ENCODE data around the gene AMH. TPM values are rescaled to one million over a fixed set of nuclear protein-coding genes. Genes with fewer than 3 reads are reported as not detected.

Gene AMH
- total and polyA plus RNA-seq, 4 donors = 1.5 to 3.1 (median 1.8) TPM

- Histone ChIP-seq H3K27ac (ENCODE audit: low read depth in 1 of 2, low read length in 2 of 2) (no peak overlapping the region), H3K36me3 (ENCODE audit: control insufficient read depth in 1 of 2, insufficient read depth in 2 of 2, low read length in 1 of 2) (peaks cover 0 to 2% of the 10 kb centered on the region in 2 donors), H3K4me3 (ENCODE audit: low read length in 2 of 2) (no peak overlapping the region), H3K9me3 (ENCODE audit: control insufficient read depth, low read length) (no peaks in the 10 kb centered on the region), H3K27me3 (ENCODE audit: control insufficient read depth in 1 of 2, insufficient read depth in 2 of 2, low read length in 1 of 2) (no peaks in the 10 kb centered on the region), H3K4me1 (ENCODE audit: control insufficient read depth in 1 of 2, insufficient read depth in 2 of 2, low read length in 2 of 2) (no peaks in the 10 kb centered on the region)
- DNase-seq = no peak
- WGBS, 2 donors = 82 to 83% methylated on average over 4 of the region's 4 CpGs
- intact Hi-C loops (cut with DNase I) = loop anchor here in 1 of 2 donors (2.0 to 5.0 kb wide), 3 partner anchors 59 to 1789 kb away; partner anchors contain the start of genes AP3D1, LSM7 and SPPL2B
- no peak for ATAC-seq (ENCODE audit: low FRiP score)
Measured at GRCh38 chr19:2268480-2268830, 19.3 kb downstream of the AMH start.

- ATAC-seq (ENCODE audit: low FRiP score) (no peak), DNase-seq (no peak)
- peak overlapping the region; percentile 43 to 45 for H3K4me3 ChIP-seq (ENCODE audit: low read length in 2 of 2)
- H3K36me3 ChIP-seq (ENCODE audit: control insufficient read depth in 1 of 2, insufficient read depth in 2 of 2, low read length in 1 of 2) = peaks cover 0 to 2% of the 10 kb centered on the region in 2 donors
- no peak overlapping the region for H3K27ac ChIP-seq (ENCODE audit: low read depth in 1 of 2, low read length in 2 of 2)
- H3K9me3 ChIP-seq (ENCODE audit: control insufficient read depth, low read length) = no peaks in the 10 kb centered on the region
- H3K27me3 ChIP-seq (ENCODE audit: control insufficient read depth in 1 of 2, insufficient read depth in 2 of 2, low read length in 1 of 2) = no peaks in the 10 kb centered on the region
- 2% methylated on average over 19 of the region's 19 CpGs for WGBS, 2 donors
- intact Hi-C loops (cut with DNase I) = loop anchor here in 1 of 2 donors (2.0 to 5.0 kb wide), 3 partner anchors 58 to 1788 kb away; partner anchors contain the start of genes AP3D1, LSM7 and SPPL2B
- H3K4me1 ChIP-seq (ENCODE audit: control insufficient read depth in 1 of 2, insufficient read depth in 2 of 2, low read length in 2 of 2) = no peaks in the 10 kb centered on the region
Measured at GRCh38 chr19:2268861-2269243, 19.7 kb downstream of the AMH start.

GRCh38 chr19:2269244-2270156 is 20.4 kb downstream of the AMH start:
- Histone ChIP-seq H3K4me3 (ENCODE audit: low read length in 2 of 2) (peak overlapping the region; percentile 49 to 96), H3K9me3 (ENCODE audit: control insufficient read depth, low read length) (no peaks in the 10 kb centered on the region), H3K27ac (ENCODE audit: low read depth in 1 of 2, low read length in 2 of 2) (peak overlapping the region; percentile 83 to 93), H3K4me1 (ENCODE audit: control insufficient read depth in 1 of 2, insufficient read depth in 2 of 2, low read length in 2 of 2) (no peaks in the 10 kb centered on the region), H3K36me3 (ENCODE audit: control insufficient read depth in 1 of 2, insufficient read depth in 2 of 2, low read length in 1 of 2) (peaks cover 0 to 2% of the 10 kb centered on the region in 2 donors), H3K27me3 (ENCODE audit: control insufficient read depth in 1 of 2, insufficient read depth in 2 of 2, low read length in 1 of 2) (no peaks in the 10 kb centered on the region)
- intact Hi-C loops (cut with DNase I) = loop anchor here (2.0 to 5.0 kb wide), 5 partner anchors 32 to 1788 kb away; partner anchors contain the start of genes AP3D1 (in 2 of the 2), LSM7 (in 1 of the 2), PLEKHJ1 (in 1 of the 2) and SF3A2 (in 1 of the 2)
- WGBS, 2 donors = 0 to 1% methylated on average over 74 to 103 of the region's 103 CpGs
- ATAC-seq (ENCODE audit: low FRiP score) (peak; percentile 92), DNase-seq (peak; percentile 99)

- DNase-seq (peak in 1 of 2 donors; percentile 89), ATAC-seq (ENCODE audit: low FRiP score) (peak; percentile 45)
- Histone ChIP-seq H3K27ac (ENCODE audit: low read depth in 1 of 2, low read length in 2 of 2) (peak overlapping the region; percentile 83 to 93), H3K36me3 (ENCODE audit: control insufficient read depth in 1 of 2, insufficient read depth in 2 of 2, low read length in 1 of 2) (peaks cover 0 to 2% of the 10 kb centered on the region in 2 donors), H3K9me3 (ENCODE audit: control insufficient read depth, low read length) (no peaks in the 10 kb centered on the region), H3K27me3 (ENCODE audit: control insufficient read depth in 1 of 2, insufficient read depth in 2 of 2, low read length in 1 of 2) (no peaks in the 10 kb centered on the region), H3K4me3 (ENCODE audit: low read length in 2 of 2) (peak overlapping the region; percentile 49 to 96), H3K4me1 (ENCODE audit: control insufficient read depth in 1 of 2, insufficient read depth in 2 of 2, low read length in 2 of 2) (no peaks in the 10 kb centered on the region)
- intact Hi-C loops (cut with DNase I) = loop anchor here in 1 of 2 donors (5.0 kb wide), 2 partner anchors 33 to 118 kb away; partner anchors contain the start of genes AP3D1, PLEKHJ1 and SF3A2
- 0 to 1% methylated on average over 21 to 30 of the region's 30 CpGs for WGBS, 2 donors
Measured at GRCh38 chr19:2270157-2270422, 21.0 kb downstream of the AMH start.

GRCh38 chr19:2270423-2271233 is 21.5 kb downstream of the AMH start:
- Histone ChIP-seq H3K4me1 (ENCODE audit: control insufficient read depth in 1 of 2, insufficient read depth in 2 of 2, low read length in 2 of 2) (no peaks in the 10 kb centered on the region), H3K36me3 (ENCODE audit: control insufficient read depth in 1 of 2, insufficient read depth in 2 of 2, low read length in 1 of 2) (peaks cover 0 to 2% of the 10 kb centered on the region in 2 donors), H3K27me3 (ENCODE audit: control insufficient read depth in 1 of 2, insufficient read depth in 2 of 2, low read length in 1 of 2) (no peaks in the 10 kb centered on the region), H3K4me3 (ENCODE audit: low read length in 2 of 2) (peak overlapping the region; percentile 49 to 96), H3K9me3 (ENCODE audit: control insufficient read depth, low read length) (no peaks in the 10 kb centered on the region), H3K27ac (ENCODE audit: low read depth in 1 of 2, low read length in 2 of 2) (peak overlapping the region; percentile 83 to 93)
- DNase-seq (peak; percentile 94 to 96), ATAC-seq (ENCODE audit: low FRiP score) (peak; percentile 52)
- WGBS, 2 donors = 0% methylated on average over 75 to 88 of the region's 88 CpGs
- intact Hi-C loops (cut with DNase I) = loop anchor here in 1 of 2 donors (5.0 kb wide), 2 partner anchors 33 to 118 kb away; partner anchors contain the start of genes AP3D1, PLEKHJ1 and SF3A2

- DNase-seq = peak in 1 of 2 donors; percentile 62
Measured at GRCh38 chr19:2271234-2272103, 22.3 kb downstream of the AMH start.

GRCh38 chr19:2273356-2274184 is 24.4 kb downstream of the AMH start:
- Histone ChIP-seq H3K27ac (ENCODE audit: low read depth in 1 of 2, low read length in 2 of 2) (peak overlapping the region; percentile 5 to 29), H3K36me3 (ENCODE audit: control insufficient read depth in 1 of 2, insufficient read depth in 2 of 2, low read length in 1 of 2) (peaks cover 0 to 2% of the 10 kb centered on the region in 2 donors), H3K4me3 (ENCODE audit: low read length in 2 of 2) (no peak overlapping the region), H3K27me3 (ENCODE audit: control insufficient read depth in 1 of 2, insufficient read depth in 2 of 2, low read length in 1 of 2) (no peaks in the 10 kb centered on the region), H3K4me1 (ENCODE audit: control insufficient read depth in 1 of 2, insufficient read depth in 2 of 2, low read length in 2 of 2) (no peaks in the 10 kb centered on the region), H3K9me3 (ENCODE audit: control insufficient read depth, low read length) (no peaks in the 10 kb centered on the region)
- peak; percentile 86 to 93 for DNase-seq
- ATAC-seq (ENCODE audit: low FRiP score) = peak; percentile 46
- intact Hi-C loops (cut with DNase I) = loop anchor here (2.0 to 5.0 kb wide), 3 partner anchors 36 to 121 kb away; partner anchors contain the start of genes PLEKHJ1 (in 2 of the 2), SF3A2 (in 2 of the 2) and AP3D1 (in 1 of the 2)
- 12 to 13% methylated on average over 44 to 45 of the region's 45 CpGs for WGBS, 2 donors

More at GRCh38 chr19:2271234-2272103, 22.3 kb downstream of the AMH start:
- Histone ChIP-seq H3K36me3 (ENCODE audit: control insufficient read depth in 1 of 2, insufficient read depth in 2 of 2, low read length in 1 of 2) (peaks cover 0 to 2% of the 10 kb centered on the region in 2 donors), H3K4me3 (ENCODE audit: low read length in 2 of 2) (peak overlapping the region; percentile 49 to 96), H3K27me3 (ENCODE audit: control insufficient read depth in 1 of 2, insufficient read depth in 2 of 2, low read length in 1 of 2) (no peaks in the 10 kb centered on the region), H3K27ac (ENCODE audit: low read depth in 1 of 2, low read length in 2 of 2) (peak overlapping the region; percentile 6 to 74), H3K9me3 (ENCODE audit: control insufficient read depth, low read length) (no peaks in the 10 kb centered on the region), H3K4me1 (ENCODE audit: control insufficient read depth in 1 of 2, insufficient read depth in 2 of 2, low read length in 2 of 2) (no peaks in the 10 kb centered on the region)
- WGBS, 2 donors = 37 to 42% methylated on average over 39 to 43 of the region's 43 CpGs
- intact Hi-C loops (cut with DNase I) = loop anchor here (2.0 to 5.0 kb wide), 3 partner anchors 34 to 119 kb away; partner anchors contain the start of genes PLEKHJ1 (in 2 of the 2), SF3A2 (in 2 of the 2) and AP3D1 (in 1 of the 2)
- ATAC-seq (ENCODE audit: low FRiP score) = no peak
